ENCODE data around the gene KAT6B. TPM values are rescaled to one million over a fixed set of nuclear protein-coding genes. Genes with fewer than 3 reads are reported as not detected.

Gene KAT6B
- total RNA-seq, 1 donor from 2014 or later: 189 TPM

DNA sequence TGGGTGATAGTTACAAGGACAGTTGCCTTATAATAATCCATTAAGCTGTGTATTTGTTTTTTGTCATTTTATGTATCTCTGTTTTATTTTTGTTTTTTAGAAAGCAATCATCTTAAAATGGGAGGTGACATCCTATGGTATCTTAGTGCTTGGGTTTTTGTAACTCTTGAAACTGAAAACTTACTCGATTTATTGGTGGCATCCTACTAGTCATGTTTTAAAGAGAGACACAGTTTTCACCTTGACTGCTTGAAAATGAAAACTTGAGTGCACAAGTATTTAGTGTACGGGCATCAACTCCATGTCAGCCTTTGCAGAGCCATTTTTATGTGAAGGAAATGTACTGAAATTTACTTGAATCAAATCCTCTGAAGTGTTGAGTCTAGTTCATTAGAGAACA lies 181.2 kb downstream of the KAT6B start:
- no peak for DNase-seq (ENCODE audit: low spot score in 2 of 2)
- FAIRE-seq: no peak

DNA sequence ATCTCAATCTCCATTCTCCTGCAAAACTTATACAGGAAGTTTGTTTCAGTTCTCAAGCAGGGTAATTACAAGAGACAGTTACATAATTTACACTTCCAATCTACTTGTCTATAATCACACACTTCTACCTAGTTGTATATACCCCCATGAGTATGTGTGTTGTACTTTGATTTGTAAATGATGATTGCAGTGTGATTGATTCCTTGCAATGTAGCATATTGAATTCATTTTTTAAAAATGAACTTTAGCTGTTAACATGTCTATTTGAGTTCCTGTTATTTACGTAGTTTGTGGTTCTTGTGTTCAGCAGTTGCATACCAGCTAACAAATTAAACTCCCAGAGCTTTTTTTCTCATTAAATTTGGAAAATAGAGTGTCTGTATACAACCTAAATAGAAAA lies 182.6 kb downstream of the KAT6B start:
- FAIRE-seq: no peak
- DNase-seq (ENCODE audit: low spot score in 2 of 2): no peak

DNA sequence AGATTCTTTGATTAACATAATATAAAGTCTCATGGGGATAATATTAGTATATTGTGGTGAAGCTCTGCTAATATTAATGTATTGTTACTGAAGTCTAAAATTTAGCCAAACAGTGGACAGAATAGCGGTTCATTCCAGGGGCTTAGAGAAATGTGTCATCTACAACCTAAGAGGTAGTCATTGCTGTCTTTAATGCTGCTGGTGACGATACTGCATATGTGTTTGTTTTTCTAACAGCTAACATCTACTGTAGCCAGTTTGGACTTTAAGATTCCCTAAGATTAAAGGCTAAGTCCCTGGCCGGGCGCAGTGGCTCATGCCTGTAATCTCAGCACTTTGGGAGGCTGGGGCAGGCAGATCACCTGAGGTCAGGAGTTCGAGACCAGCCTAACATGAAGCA lies 183.0 kb downstream of the KAT6B start:
- DNase-seq (ENCODE audit: low spot score in 2 of 2): no peak
- no peak for FAIRE-seq

DNA sequence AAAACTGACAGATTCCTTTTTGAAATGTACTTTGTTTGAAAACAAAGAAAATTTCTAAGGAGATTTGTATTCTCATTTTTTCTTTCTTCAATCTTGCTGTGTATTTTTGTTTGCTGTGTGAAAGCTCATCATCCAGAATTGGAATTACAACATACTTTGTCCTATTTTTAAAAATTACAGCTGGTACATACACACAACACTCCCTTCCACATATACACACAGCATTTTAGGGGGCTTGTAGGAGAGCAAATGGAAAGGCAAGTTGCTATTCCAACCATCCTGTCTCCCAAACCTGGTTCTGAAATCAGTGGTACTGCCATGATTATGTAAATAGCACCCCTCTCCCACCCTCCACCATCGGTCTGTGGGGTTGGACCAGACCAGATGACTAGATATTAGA lies 184.0 kb downstream of the KAT6B start:
- DNase-seq (ENCODE audit: low spot score in 2 of 2): no peak

DNA sequence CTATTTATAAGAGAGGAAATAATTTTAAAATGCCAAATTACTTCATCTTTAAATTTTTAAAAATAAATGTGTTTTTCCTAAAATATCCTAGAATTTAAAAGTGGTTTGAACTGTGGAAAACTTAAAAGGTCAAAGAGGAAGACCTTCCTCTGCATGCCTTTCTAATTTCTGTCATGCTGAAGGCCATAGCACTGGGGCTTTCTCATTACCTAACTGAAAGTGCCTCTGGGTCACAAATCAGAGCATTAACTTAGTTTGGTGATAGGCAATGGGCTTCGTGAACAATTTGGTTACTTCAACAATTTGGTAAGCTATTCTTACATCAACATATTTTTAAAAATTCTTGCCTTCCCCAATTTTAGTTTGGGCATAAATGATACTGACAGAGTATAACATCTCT lies 184.8 kb downstream of the KAT6B start:
- DNase-seq (ENCODE audit: low spot score in 2 of 2) (no peak), FAIRE-seq (no peak)

More for the DNA sequence above, 184.0 kb downstream of the KAT6B start:
- no peak for FAIRE-seq

DNA sequence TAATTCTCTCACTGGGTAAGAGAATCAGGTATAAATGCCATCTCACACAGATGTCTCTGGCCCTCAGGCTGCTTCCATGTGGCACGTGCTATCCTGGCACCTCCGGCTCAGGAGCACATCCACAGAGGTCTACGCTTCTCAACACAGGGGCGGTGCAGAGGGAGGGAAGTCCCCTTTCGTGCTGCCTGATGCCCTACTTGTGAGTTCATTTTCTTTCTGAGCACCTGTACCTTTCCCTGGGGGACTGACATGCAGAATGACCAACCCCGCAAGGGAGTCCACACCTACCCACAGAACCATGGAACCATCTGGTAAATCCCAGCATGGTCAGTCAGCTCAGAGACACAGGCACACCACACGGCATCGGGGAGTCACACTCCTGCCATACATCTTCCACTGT lies 186.1 kb downstream of the KAT6B start:
- DNase-seq (ENCODE audit: low spot score in 2 of 2) (no peak), FAIRE-seq (no peak)

DNA sequence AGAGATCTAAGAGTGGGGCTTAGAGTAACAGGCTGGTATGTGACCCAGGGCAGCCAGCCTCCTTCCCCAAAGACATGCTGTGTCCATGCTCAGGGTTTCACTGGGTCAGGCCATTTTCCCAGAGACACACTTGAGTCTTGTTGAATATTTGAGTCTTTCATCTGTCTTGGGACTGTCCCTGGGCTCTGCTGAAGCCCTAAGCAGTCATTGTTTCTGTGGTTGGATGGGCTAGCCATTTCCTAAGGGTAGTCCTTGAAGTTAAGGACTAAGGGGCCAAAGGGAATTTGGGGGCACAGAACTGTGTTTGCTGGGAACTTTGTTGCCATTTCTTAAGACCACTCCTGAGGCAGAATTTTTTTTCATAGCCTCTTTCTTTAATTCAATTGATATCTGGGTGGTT lies 186.6 kb downstream of the KAT6B start:
- DNase-seq (ENCODE audit: low spot score in 2 of 2): no peak
- no peak for FAIRE-seq

DNA sequence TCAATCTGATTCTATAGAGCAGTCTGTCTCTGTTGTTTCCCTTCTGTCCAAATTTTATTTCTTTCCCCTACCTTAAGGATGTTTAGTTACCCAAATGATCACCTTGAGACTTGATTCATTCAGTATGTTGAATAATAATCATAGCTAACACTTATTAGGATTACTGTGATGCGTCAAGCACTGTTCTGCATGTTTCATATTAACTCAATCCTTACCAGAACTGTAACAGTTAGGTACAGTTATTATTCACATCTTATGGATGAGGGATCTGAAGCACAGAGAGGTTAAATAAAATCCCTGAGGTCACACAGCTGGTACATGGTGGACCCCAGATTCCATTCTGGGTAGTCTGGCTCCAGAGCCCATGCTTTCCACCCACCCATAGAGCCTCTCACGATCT lies 187.1 kb downstream of the KAT6B start:
- DNase-seq (ENCODE audit: low spot score in 2 of 2) (no peak), FAIRE-seq (no peak)

DNA sequence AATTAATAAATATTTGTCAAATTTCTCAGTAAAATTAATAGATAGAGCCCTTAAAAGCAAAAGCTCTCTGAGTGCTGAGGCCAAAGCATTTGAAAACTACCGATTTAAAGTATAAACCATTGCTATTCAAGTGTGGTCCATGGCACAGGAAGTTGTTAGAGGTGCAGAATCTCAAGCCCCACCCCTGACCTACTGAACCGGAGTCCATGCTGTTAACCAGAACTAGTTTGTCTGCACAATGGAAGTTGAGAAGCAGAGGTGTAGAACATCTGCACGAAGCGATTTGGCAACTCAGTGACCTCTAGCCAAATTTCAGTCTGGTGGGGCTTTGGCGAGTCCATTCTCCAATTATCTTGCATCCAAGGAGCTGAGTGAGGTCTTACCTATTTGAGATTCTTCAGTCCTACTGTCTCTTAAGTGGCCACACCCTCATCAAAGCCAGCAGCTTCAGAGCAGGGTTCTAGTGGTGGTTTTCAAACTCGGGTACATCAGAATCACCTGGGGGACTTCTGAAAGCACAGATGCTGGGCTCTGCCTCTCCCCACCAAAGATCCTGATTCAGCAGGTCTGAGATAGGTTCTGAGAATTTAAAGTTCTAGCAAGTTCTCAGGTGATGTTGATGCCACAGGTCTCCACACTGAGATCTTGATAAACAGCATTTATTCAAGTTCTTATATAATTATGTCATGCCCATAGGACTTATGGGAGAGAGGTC lies 188.3 kb downstream of the KAT6B start:
- FAIRE-seq: no peak

DNA sequence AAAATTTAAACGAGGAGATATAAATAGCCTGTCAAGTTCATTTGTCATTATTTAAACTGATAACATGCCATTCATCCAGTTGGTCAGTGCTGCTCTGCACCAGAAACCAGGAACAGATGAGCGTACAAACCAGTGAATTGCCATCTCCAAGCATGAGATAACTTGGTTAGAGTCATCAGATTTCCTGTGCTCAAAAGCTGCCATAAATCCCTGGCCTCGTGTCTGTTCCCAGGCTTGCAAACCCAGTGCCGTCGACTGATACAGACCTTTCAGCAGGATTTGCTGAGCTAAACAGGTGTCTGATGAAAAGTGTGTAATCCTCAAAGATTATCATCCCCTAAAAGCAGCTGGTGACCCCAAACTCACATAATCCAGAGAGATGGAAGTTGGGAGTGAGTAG lies 189.0 kb downstream of the KAT6B start:
- FAIRE-seq (no peak), DNase-seq (ENCODE audit: low spot score in 2 of 2) (no peak)

More for the DNA sequence above, 188.3 kb downstream of the KAT6B start:
- DNase-seq (ENCODE audit: low spot score in 2 of 2): no peak

DNA sequence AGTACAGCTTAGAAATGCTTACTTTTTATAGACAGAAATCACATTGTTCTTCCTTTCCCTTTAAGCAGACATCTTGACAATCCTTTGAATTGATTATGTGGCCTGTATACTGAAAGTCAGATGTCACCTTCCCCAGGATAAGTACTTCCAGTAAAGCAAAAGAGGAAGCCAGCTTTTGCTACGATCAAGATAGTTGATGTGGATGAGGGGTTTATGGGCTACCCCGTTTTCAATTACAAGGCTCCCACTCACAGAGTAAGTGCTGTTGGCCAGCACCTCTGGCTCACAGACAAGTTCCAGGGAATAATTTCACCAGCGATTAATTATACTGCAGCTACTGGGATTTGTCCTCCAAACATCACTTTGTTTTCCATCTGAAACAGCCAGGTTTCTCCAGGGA lies 189.9 kb downstream of the KAT6B start:
- FAIRE-seq (no peak), DNase-seq (ENCODE audit: low spot score in 2 of 2) (no peak)

DNA sequence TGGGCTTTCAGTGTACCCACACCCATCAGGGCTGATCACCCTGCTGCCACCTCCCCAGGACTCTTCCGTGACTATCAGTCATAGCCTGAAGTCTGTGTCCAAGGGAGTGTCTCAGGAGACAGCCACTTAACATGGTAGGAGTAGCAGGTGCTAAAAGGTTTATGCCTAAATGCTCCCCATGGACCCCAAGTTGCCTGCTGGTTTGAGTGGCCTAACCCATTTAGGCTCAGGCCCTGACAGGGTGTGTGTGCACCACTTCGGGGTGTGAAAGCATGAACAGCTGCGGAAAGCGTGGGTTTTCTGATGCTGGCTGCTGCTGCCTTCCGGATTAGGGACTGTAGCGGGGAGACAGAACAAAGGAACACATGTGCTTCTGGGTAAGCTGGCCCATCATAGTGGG lies 191.9 kb downstream of the KAT6B start:
- DNase-seq (ENCODE audit: low spot score in 2 of 2) (no peak), FAIRE-seq (no peak)

DNA sequence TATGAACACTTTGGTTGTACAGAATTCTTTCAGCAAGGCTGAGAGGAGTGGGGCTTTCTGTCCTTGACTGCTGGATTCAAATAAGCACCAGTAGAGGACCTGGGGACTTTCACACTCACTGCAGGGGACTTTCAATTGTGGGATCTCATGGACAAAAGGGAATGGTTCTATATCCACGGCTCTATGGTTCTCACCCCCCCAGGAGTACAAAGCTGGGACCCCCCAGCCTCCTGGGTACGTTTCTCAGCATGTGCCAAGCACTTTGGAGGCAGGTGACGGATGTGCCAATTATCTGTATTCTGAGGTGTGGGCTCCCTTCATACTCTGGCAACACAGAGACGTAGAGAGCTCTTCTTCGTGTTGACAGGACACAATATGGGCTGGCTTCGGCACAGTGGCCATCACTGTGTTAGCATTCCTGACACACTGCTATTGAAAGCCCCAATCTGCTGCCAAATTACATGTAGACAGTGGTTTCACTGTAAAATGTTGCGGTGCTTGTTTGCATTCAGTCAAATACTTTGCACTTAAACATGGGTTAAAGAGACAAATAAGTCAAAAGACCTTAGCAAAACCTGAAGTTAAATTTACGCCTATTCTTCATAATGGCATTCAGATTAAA lies 192.4 kb downstream of the KAT6B start:
- FAIRE-seq: no peak

DNA sequence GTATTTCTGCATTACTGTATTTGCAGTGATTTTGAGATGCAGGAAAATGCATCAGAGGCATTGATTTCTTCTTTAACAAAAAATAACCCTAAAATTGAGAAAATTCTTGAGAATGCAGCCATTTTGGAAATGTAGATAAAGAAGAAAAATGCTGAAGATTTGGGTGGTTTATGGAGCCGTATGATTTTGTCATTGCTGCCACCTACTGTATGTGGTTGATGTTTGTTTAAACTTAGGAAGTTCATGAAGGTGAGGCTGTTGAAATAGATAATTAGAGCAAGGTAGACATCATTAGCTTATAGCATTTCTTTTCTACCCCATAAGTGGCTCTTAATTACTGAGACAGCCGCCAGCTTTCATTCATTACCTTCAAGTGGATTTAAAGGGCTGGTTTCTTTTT lies 193.0 kb downstream of the KAT6B start:
- FAIRE-seq: no peak

More for the DNA sequence above, 192.4 kb downstream of the KAT6B start:
- no peak for DNase-seq (ENCODE audit: low spot score in 2 of 2)

DNA sequence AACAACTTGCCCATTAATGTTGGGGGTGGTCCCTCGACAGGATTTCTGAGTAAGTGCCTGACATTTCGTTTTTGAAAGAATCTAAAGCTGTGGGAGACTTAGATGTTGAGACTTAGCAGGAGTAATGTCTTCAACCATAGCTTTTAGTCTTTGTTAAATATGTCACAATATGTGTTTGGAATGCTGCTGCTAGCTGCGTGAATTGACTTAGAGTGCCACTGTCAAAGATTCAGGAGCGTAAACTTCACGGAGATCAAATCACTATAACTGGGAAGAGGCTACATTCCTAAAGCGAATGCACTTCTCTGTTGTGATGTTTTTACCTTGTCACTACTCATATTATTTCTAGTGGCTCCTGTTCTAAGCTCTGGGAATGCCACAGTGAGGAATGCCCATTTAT lies 193.8 kb downstream of the KAT6B start:
- FAIRE-seq: no peak
- DNase-seq (ENCODE audit: low spot score in 2 of 2): no peak

More for the DNA sequence above, 193.0 kb downstream of the KAT6B start:
- no peak for DNase-seq (ENCODE audit: low spot score in 2 of 2)

DNA sequence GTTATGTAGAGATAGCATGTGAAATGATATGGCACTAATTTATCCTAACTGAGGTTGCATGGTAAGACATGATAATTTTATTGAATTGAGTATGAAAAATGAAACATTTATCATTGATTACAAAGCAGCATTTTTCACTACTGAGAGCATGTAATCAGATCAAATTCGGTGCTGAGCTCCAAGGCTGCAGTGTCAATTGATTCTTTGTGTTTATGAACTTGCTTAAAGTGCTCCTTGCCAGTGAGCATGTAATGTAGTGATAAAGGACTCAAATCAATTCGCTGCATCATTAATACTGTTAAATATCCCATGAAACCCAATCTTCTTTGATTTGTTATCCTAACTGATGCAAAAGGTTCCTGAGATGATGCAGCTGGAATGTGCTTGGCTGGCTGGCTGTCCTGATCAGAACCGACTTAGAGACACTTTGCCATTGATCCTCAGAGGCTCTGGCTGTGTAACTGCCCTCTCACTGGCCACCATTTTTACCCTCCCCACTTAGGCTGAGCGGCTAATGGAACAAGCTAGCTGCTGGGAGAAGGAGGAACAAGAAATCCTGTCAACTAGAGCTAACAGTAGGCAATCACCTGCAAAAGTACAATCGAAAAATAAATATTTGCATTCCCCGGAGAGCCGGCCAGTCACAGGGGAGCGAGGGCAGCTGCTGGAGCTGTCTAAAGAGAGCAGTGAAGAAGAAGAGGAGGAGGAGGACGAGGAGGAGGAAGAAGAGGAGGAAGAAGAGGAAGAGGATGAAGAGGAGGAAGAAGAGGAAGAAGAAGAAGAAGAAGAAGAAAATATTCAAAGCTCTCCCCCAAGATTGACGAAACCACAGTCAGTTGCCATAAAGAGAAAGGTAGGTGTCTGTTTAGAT lies 195.2 kb downstream of the KAT6B start:
- FAIRE-seq: no peak

DNA sequence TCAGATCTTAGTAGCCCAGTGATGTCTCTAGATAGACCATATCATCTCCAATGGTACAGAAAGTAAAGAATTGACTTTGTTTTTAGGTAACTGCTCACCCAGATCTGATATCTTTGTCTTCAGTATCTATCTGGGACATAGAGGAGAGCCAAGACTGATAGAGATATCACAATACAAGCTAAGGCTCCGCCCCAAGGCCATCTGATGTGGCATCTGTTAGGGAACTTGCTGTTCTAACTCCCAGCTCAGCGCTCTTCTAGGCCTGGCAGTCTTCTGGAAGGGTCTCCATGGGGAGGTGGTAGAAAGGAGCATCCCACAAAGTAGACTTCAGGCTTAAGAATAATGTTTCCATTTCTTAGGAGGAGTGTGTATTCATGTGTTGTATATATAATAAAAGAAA lies 196.7 kb downstream of the KAT6B start:
- FAIRE-seq: no peak
- no peak for DNase-seq (ENCODE audit: low spot score in 2 of 2)

More for the DNA sequence above, 195.2 kb downstream of the KAT6B start:
- DNase-seq (ENCODE audit: low spot score in 2 of 2): no peak

DNA sequence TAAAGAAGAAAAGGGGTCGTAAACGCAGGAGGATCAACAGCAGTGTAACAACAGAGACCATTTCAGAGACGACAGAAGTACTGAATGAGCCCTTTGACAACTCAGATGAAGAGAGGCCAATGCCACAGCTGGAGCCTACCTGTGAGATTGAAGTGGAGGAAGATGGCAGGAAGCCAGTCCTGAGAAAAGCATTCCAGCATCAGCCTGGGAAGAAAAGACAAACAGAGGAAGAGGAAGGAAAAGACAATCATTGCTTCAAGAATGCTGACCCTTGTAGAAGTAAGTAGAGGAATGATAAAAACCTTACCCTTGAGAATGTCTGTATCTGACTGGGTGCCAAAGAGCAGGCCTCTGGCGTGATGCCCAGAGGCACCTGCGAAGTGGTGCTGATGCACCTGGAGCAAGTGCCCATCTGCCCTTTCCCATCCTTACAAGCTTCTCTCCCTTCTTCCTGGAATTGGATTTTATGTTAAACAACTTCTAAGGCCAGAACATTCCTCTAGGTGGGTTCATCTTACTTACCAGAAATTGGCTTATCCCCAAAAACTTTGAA lies 198.6 kb downstream of the KAT6B start:
- FAIRE-seq (no peak), DNase-seq (ENCODE audit: low spot score in 2 of 2) (no peak)

DNA sequence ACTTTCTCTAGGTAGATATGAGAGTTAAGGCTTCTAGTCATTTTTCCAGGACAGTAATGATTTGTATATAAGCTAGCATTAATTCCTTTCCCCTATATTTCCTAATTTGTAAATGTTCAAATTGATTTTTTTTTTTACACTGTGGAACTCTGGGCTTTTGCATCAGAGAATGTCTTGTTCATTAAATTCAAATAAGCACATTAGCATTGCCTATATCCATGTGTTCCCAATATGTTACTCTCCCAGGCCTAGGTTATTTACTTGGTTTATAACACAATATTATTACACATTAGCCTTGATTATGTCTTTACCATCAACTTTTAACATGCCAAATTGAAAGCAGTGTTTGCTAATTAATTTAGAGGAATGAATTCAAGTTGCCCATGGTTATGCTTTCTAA lies 201.6 kb downstream of the KAT6B start:
- no peak for DNase-seq (ENCODE audit: low spot score in 2 of 2)
- FAIRE-seq: no peak

DNA sequence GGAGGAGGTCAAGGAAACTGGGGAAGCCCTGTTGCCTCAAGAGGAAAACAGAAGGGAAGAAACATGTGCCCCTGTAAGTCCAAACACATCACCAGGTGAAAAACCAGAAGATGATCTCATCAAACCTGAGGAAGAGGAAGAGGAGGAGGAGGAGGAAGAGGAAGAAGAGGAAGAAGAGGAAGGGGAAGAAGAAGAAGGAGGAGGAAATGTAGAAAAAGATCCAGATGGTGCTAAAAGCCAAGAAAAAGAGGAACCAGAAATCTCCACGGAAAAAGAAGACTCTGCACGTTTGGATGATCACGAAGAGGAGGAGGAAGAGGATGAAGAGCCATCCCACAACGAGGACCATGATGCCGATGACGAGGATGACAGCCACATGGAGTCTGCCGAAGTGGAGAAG lies 202.3 kb downstream of the KAT6B start:
- FAIRE-seq (no peak), DNase-seq (ENCODE audit: low spot score in 2 of 2) (no peak)

DNA sequence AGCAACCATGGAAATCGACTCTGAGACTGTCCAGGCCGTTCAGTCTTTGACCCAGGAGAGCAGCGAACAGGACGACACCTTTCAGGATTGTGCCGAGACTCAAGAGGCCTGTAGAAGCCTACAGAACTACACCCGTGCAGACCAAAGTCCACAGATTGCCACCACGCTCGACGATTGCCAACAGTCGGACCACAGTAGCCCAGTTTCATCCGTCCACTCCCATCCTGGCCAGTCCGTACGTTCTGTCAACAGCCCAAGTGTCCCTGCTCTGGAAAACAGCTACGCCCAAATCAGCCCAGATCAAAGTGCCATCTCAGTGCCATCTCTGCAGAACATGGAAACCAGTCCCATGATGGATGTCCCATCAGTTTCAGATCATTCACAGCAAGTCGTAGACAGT lies 203.0 kb downstream of the KAT6B start:
- DNase-seq (ENCODE audit: low spot score in 2 of 2) (no peak), FAIRE-seq (no peak)

Data from frontal cortex (tissue), 4 donors.